Right lobe of liver (tissue), 6 donors: ENCODE data around the gene SLC11A2. TPM values are rescaled to one million over a fixed set of nuclear protein-coding genes. Genes with fewer than 3 reads are reported as not detected.
A peak's percentile ranks its signal among the peaks of the same experiment; 100 is the strongest.

Experiments used
- ATAC-seq, 4 donors: fragments of 200-7000 bp; cut with Tn5 transposase; one replicate each; pipeline ENCODE4 v1.9.1; 2020; ENCODE audit warnings: mild to moderate bottlenecking in 4 of 4, moderate library complexity in 4 of 4
- DNase-seq, 3 donors: peaks; one replicate each; pipeline ENCODE4 v3.0.0-alpha.2; 2020
- H3K27ac ChIP-seq, 3 donors: fragments of 200-600 bp; one replicate each; pipeline ENCODE4 v1.8.0; 2022
- H3K27me3 ChIP-seq, 2 donors: fragments of 200-600 bp; one replicate each; pipeline ENCODE4 v1.8.0; 2022
- H3K36me3 ChIP-seq, 4 donors: fragments of 200-600 bp; sonication (generic) in 1 of 4; one replicate each; pipeline versions ENCODE4 v1.5.1 to v1.8.0; 2017 to 2022; ENCODE audit warnings: control low read depth in 1 of 4
- H3K4me1 ChIP-seq, 4 donors: fragments of 200-600 bp; sonication (generic) in 1 of 4; one replicate each; pipeline versions ENCODE4 v1.5.1 to v1.8.0; 2017 to 2022; ENCODE audit warnings: control low read depth in 1 of 4
- H3K4me3 ChIP-seq, 3 donors: fragments of 200-600 bp; one replicate each; pipeline ENCODE4 v1.8.0; 2022
- H3K9me3 ChIP-seq, 4 donors: fragments of 200-600 bp; sonication (generic) in 1 of 4; one replicate each; pipeline versions ENCODE4 v1.5.1 to v1.8.0; 2017 to 2022; ENCODE audit warnings: control low read depth in 1 of 4
- POLR2A ChIP-seq: fragments of 450-650 bp; IDR thresholded peaks from one replicate; pipeline ENCODE4 v1.6.1; 2017; ENCODE audit warnings: antibody characterized with exemption, mild to moderate bottlenecking
- WGBS: methylation state at CpG from one replicate; pipeline ENCODE4 v1.1.6; 2018; ENCODE audit warnings: low coverage, low lambda C conversion rate; ENCODE audit not compliant: insufficient coverage; ENCODE audit errors: missing lambda C conversion rate; 5-methylcytosine and 5-hydroxymethylcytosine counted together
- intact Hi-C, 2 donors: fragments of 100-400 bp; cut with DNase I; formaldehyde crosslinking; loops; one replicate each; pipeline versions ENCODE4 v1.11.2 to v1.14.1; 2022
- total RNA-seq, 6 experiments: library from RNA; depleted of rRNA in 2 of 6; stranded (reverse); fragments of >200 nt in 2 of 6; fragmentation: NEBNext Ultra II Directional in 3 of 6; extraction: Animal tissue kit (Norgen Biotek cat#: 25700) in 3 of 6; gene quantifications; one replicate each; pipeline versions ENCODE4 v1.1.0 to v1.2.4, GENCODE V29; 2016 to 2023
- TF ChIP-seq, protein P1 (sequence below), 4 donors: fragments of 200-600 bp in 3 of 4; fragments of 450-650 bp in 1 of 4; IDR thresholded peaks; one replicate each; pipeline versions ENCODE4 v1.5.1 to v1.8.0; 2016 to 2022; ENCODE audit warnings: antibody characterized with exemption in 4 of 4, mild to moderate bottlenecking in 2 of 4
- donor health status: DM: no; HTN: yes; CAD: no.
- donor health status: DM: no; HTN: no; CAD: no.
- donor health status: DM: no; HTN: no; CAD: no.
- donor health status: DM: no; HTN: yes; CAD: no.
- donor health status: DM: no; HTN: yes; CAD: no.

SLC11A2 gene
- total RNA-seq, 6 experiments from 2014 or later = 27.8 to 51.6 (median 34.2) TPM

DNA sequence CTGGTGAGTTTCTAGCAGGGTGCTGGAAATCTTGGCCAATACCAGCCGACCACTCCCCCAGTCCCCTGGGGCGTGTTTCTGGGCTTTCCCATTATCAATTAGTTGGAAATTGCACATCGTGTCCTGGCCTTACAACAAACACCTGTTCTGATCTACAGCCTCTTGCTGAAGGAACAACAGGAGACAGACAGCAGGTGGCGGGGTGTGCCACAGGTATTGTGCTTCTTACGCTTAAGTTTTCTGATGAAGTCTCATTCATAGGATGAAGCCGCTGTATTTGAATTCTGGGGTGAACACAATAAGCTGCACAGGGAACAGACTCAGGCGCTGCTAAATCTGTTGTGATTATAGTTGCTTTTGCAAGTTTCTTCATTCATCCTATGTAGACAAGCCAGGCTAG is 73.1 kb downstream of the SLC11A2 start:
- DNase-seq (no peak), ATAC-seq (peak in 1 of 4 donors; percentile 28)

DNA sequence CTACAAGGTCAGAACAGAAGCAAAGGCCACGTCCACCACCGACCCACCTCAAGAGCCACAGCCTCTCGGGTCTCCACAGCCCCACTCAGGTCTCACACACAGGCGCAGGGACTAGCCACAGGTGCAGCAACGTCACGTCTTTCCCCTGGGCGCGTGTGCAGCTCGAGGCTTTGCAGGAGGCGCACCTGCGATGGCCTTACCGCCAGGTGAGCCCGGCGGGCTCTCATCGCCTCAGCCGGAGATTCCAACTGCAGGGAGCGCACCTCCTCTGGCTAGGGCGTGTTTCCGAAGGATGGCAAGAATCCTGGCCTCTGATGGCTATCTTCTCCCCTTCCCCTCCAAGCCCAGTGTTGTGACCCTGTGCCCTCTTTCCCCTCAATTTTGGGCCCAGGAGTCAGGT is 73.7 kb downstream of the SLC11A2 start, which contains the start of gene HIGD1C:
HIGD1C (plus strand) TSS at position 35 of the 400 bp plus-strand sequence. CDS start 1,455 bp downstream, outside the sequence.
- no peak within 1 kb of the TSS for H3K27ac ChIP-seq
- no peaks in the 10 kb centered on the region for H3K27me3 ChIP-seq
- H3K36me3 ChIP-seq = no peaks in the 10 kb centered on the region
- H3K4me1 ChIP-seq = no peaks in the 10 kb centered on the region
- TF ChIP-seq, protein P1, sequence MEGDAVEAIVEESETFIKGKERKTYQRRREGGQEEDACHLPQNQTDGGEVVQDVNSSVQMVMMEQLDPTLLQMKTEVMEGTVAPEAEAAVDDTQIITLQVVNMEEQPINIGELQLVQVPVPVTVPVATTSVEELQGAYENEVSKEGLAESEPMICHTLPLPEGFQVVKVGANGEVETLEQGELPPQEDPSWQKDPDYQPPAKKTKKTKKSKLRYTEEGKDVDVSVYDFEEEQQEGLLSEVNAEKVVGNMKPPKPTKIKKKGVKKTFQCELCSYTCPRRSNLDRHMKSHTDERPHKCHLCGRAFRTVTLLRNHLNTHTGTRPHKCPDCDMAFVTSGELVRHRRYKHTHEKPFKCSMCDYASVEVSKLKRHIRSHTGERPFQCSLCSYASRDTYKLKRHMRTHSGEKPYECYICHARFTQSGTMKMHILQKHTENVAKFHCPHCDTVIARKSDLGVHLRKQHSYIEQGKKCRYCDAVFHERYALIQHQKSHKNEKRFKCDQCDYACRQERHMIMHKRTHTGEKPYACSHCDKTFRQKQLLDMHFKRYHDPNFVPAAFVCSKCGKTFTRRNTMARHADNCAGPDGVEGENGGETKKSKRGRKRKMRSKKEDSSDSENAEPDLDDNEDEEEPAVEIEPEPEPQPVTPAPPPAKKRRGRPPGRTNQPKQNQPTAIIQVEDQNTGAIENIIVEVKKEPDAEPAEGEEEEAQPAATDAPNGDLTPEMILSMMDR (IDR thresholded peaks at IDR 0.05) = no peak
- TF ChIP-seq POLR2A = no peak
- H3K9me3 ChIP-seq = no peaks in the 10 kb centered on the region
- DNase-seq = no peak
- peak in 2 of 4 donors; percentile 6 to 17 for ATAC-seq
- no peak within 1 kb of the TSS for H3K4me3 ChIP-seq
- intact Hi-C loops = no loop called here
- 98% methylated on average over 12 of the region's 19 CpGs for WGBS

More for the DNA sequence above, 73.1 kb downstream of the SLC11A2 start:
- Histone ChIP-seq H3K27me3 (no peaks in the 10 kb centered on the region), H3K9me3 (no peaks in the 10 kb centered on the region), H3K27ac (no peak overlapping the region), H3K36me3 (no peaks in the 10 kb centered on the region), H3K4me3 (no peak overlapping the region), H3K4me1 (no peaks in the 10 kb centered on the region)
- intact Hi-C loops = no loop called here
- TF ChIP-seq, protein P1 (IDR thresholded peaks at IDR 0.05) = no peak
- TF ChIP-seq POLR2A = no peak
- WGBS = 87% methylated on average over 5 of the region's 7 CpGs

GRCh38 chr12:50951112-50951511 is 75.1 kb downstream of the SLC11A2 start:
- ATAC-seq = peak in 3 of 4 donors; percentile 47 to 83 (median 78)

GRCh38 chr12:50949801-50950302 is 76.3 kb downstream of the SLC11A2 start:
- no peak overlapping the region for H3K4me3 ChIP-seq
- TF ChIP-seq, protein P1 (IDR thresholded peaks at IDR 0.05) = no peak
- no peak for TF ChIP-seq POLR2A
- no peak overlapping the region for H3K27ac ChIP-seq
- no peak for DNase-seq
- H3K4me1 ChIP-seq = no peaks in the 10 kb centered on the region
- H3K27me3 ChIP-seq = no peaks in the 10 kb centered on the region
- 87% methylated on average over 4 of the region's 4 CpGs for WGBS
- intact Hi-C loops = no loop called here
- no peak for ATAC-seq
- H3K9me3 ChIP-seq = no peaks in the 10 kb centered on the region
- no peaks in the 10 kb centered on the region for H3K36me3 ChIP-seq

More at GRCh38 chr12:50951112-50951511, 75.1 kb downstream of the SLC11A2 start:
- Histone ChIP-seq H3K27ac (no peak overlapping the region), H3K9me3 (no peaks in the 10 kb centered on the region), H3K4me3 (no peak overlapping the region), H3K4me1 (no peaks in the 10 kb centered on the region), H3K36me3 (no peaks in the 10 kb centered on the region), H3K27me3 (no peaks in the 10 kb centered on the region)
- 10% methylated on average over 2 of the region's 2 CpGs for WGBS
- intact Hi-C loops = no loop called here
- TF ChIP-seq, protein P1 (IDR thresholded peaks at IDR 0.05) = no peak
- no peak for TF ChIP-seq POLR2A
- DNase-seq = no peak
